ENCODE results near the gene NTN1. TPM values are rescaled to one million over a fixed set of nuclear protein-coding genes. Genes with fewer than 3 reads are reported as not detected.

NTN1 gene
- total RNA-seq, 1 experiment from 2014 or later: 0.94 TPM

- intact Hi-C loops (cut with micrococcal nuclease; ENCODE audit: unreplicated experiment): no loop called here
- no peaks in the 10 kb centered on the region for H3K36me3 Mint-ChIP-seq (ENCODE audit: insufficient read depth, unreplicated experiment)
- CTCF ChIA-PET: no interaction called here
- no peaks in the 10 kb centered on the region for H3K9me3 Mint-ChIP-seq (ENCODE audit: low read depth, unreplicated experiment)
- H3K4me1 Mint-ChIP-seq (ENCODE audit: low read depth, unreplicated experiment): no peaks in the 10 kb centered on the region
- no peaks in the 10 kb centered on the region for H3K27me3 Mint-ChIP-seq (ENCODE audit: unreplicated experiment)
- no TSS peak for BruUV-seq (replicated peaks)
- TF ChIP-seq CTCF (IDR thresholded peaks at IDR 0.05; ENCODE audit: unreplicated experiment): no peak
- no peak overlapping the region for H3K4me3 Mint-ChIP-seq (ENCODE audit: low read depth, unreplicated experiment)
- no peak for DNase-seq
- H3K27ac Mint-ChIP-seq (ENCODE audit: unreplicated experiment): no peak overlapping the region
These were observed 258.6 kb downstream of the NTN1 start for GRCh38 chr17:9279893-9280292.

- no peak overlapping the region for H3K27ac Mint-ChIP-seq (ENCODE audit: unreplicated experiment)
- no TSS peak for BruUV-seq (replicated peaks)
- CTCF ChIA-PET: no interaction called here
- H3K36me3 Mint-ChIP-seq (ENCODE audit: insufficient read depth, unreplicated experiment): no peaks in the 10 kb centered on the region
- TF ChIP-seq CTCF (IDR thresholded peaks at IDR 0.05; ENCODE audit: unreplicated experiment): no peak
- no peak for DNase-seq
- H3K4me3 Mint-ChIP-seq (ENCODE audit: low read depth, unreplicated experiment): no peak overlapping the region
- no peaks in the 10 kb centered on the region for H3K9me3 Mint-ChIP-seq (ENCODE audit: low read depth, unreplicated experiment)
- H3K4me1 Mint-ChIP-seq (ENCODE audit: low read depth, unreplicated experiment): no peaks in the 10 kb centered on the region
- no peaks in the 10 kb centered on the region for H3K27me3 Mint-ChIP-seq (ENCODE audit: unreplicated experiment)
- intact Hi-C loops (cut with micrococcal nuclease; ENCODE audit: unreplicated experiment): no loop called here
These were observed 262.6 kb downstream of the NTN1 start for GRCh38 chr17:9283909-9284308.

GRCh38 chr17:9284884-9285283 lies 263.6 kb downstream of the NTN1 start:
- CTCF ChIA-PET: no interaction called here
- H3K36me3 Mint-ChIP-seq (ENCODE audit: insufficient read depth, unreplicated experiment): no peaks in the 10 kb centered on the region
- BruUV-seq (replicated peaks): no TSS peak
- intact Hi-C loops (cut with micrococcal nuclease; ENCODE audit: unreplicated experiment): no loop called here
- H3K4me1 Mint-ChIP-seq (ENCODE audit: low read depth, unreplicated experiment): no peaks in the 10 kb centered on the region
- TF ChIP-seq CTCF (IDR thresholded peaks at IDR 0.05; ENCODE audit: unreplicated experiment): no peak
- no peaks in the 10 kb centered on the region for H3K27me3 Mint-ChIP-seq (ENCODE audit: unreplicated experiment)
- DNase-seq: no peak
- H3K4me3 Mint-ChIP-seq (ENCODE audit: low read depth, unreplicated experiment): no peak overlapping the region
- no peaks in the 10 kb centered on the region for H3K9me3 Mint-ChIP-seq (ENCODE audit: low read depth, unreplicated experiment)
- no peak overlapping the region for H3K27ac Mint-ChIP-seq (ENCODE audit: unreplicated experiment)

GRCh38 chr17:9285602-9286427 lies 264.5 kb downstream of the NTN1 start:
- H3K9me3 Mint-ChIP-seq (ENCODE audit: low read depth, unreplicated experiment): no peaks in the 10 kb centered on the region
- BruUV-seq (replicated peaks): no TSS peak
- DNase-seq: no peak
- H3K27ac Mint-ChIP-seq (ENCODE audit: unreplicated experiment): no peak overlapping the region
- no peaks in the 10 kb centered on the region for H3K36me3 Mint-ChIP-seq (ENCODE audit: insufficient read depth, unreplicated experiment)
- TF ChIP-seq CTCF (IDR thresholded peaks at IDR 0.05; ENCODE audit: unreplicated experiment): no peak
- CTCF ChIA-PET: no interaction called here
- intact Hi-C loops (cut with micrococcal nuclease; ENCODE audit: unreplicated experiment): no loop called here
- no peak overlapping the region for H3K4me3 Mint-ChIP-seq (ENCODE audit: low read depth, unreplicated experiment)
- no peaks in the 10 kb centered on the region for H3K27me3 Mint-ChIP-seq (ENCODE audit: unreplicated experiment)
- no peaks in the 10 kb centered on the region for H3K4me1 Mint-ChIP-seq (ENCODE audit: low read depth, unreplicated experiment)

Data from Calu3 (cell line).